ENCODE data around the gene AFG3L2.

DNA sequence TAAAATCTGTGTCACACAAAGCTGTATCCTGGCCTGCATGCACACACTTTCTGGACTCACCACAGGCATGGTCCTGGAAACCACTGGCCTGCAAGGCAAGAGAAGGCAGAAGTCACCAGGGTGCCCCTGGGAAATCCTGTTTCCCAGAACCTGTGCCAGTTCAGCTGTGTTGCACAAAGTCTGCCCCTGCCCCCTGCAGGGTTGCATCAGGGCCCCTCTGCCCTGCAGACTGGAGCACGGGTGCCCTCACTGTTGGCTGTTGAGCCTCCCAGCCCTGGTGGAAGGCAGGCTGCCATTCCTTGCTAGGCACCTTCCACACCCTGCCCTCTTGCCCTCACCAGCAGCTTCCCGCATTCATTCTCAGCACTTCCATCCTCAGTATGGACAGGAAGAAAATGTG is 86.9 kb downstream of the AFG3L2 start:
- TF ChIP-seq POLR2A (IDR thresholded peaks at IDR 0.05), result no peak
- TF ChIP-seq, protein P1, sequence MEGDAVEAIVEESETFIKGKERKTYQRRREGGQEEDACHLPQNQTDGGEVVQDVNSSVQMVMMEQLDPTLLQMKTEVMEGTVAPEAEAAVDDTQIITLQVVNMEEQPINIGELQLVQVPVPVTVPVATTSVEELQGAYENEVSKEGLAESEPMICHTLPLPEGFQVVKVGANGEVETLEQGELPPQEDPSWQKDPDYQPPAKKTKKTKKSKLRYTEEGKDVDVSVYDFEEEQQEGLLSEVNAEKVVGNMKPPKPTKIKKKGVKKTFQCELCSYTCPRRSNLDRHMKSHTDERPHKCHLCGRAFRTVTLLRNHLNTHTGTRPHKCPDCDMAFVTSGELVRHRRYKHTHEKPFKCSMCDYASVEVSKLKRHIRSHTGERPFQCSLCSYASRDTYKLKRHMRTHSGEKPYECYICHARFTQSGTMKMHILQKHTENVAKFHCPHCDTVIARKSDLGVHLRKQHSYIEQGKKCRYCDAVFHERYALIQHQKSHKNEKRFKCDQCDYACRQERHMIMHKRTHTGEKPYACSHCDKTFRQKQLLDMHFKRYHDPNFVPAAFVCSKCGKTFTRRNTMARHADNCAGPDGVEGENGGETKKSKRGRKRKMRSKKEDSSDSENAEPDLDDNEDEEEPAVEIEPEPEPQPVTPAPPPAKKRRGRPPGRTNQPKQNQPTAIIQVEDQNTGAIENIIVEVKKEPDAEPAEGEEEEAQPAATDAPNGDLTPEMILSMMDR (IDR thresholded peaks at IDR 0.05), result no peak

Measured in sigmoid colon (tissue), 3 donors.